Measurements from ENCODE around the gene PNLIPRP2.

The PNLIPRP2 gene

DNA sequence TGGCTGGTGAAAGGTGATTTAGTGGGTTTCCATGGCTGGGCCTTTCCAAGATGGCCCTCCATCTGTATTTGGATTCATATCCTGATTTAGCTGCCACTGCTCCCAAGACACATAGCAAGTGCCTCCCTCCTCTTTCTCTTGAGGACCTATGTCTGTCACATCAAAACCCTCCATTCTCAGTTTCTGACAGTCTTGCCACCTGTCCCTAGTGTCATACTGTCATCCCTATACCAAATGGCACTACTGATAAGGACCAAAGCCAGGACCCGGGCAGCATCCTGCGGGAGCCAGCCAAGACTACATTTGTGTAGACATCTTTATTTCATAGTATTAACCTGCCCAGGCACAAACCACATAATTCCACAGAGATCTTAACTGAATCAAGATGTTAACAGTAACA lies 34.8 kb downstream of the PNLIPRP2 start:
- DNase-seq (ENCODE audit: low spot score), result no peak

GRCh38 chr10:116656044-116656443 lies 35.3 kb downstream of the PNLIPRP2 start:
- DNase-seq (ENCODE audit: low spot score), result no peak

DNA sequence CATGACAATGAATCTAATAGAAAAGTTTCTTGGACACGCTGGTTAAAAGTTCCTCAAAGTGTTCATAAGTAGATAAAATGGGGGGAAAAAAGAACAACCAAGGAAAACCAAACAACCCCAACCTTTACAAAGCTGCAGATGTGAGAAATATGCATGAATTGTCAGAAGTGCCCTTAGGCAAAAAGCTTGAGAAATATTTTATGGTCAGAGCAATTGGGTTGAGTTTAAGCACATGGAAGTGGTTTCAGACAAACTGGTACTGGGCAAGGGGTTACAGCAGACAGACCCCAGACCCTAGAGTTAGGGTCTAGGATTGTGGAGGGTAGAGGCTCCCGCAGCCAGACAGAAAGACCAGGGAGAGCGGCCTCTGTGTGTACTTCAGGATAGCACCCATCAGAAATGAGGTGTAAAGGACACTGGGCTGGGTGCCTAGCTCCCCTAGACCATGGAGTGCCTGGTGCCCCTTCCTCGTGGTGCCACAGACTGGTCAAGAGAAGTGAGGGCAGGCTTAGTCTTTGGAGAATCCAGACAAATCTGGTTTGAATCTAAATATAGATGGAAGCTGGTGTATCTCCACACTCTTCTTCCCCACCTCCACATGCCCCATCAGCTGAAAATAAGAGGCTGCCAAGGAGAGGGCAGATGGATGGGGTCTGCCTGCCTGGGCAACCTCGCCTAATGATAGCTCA lies 37.3 kb downstream of the PNLIPRP2 start:
- DNase-seq (ENCODE audit: low spot score), result no peak

DNA sequence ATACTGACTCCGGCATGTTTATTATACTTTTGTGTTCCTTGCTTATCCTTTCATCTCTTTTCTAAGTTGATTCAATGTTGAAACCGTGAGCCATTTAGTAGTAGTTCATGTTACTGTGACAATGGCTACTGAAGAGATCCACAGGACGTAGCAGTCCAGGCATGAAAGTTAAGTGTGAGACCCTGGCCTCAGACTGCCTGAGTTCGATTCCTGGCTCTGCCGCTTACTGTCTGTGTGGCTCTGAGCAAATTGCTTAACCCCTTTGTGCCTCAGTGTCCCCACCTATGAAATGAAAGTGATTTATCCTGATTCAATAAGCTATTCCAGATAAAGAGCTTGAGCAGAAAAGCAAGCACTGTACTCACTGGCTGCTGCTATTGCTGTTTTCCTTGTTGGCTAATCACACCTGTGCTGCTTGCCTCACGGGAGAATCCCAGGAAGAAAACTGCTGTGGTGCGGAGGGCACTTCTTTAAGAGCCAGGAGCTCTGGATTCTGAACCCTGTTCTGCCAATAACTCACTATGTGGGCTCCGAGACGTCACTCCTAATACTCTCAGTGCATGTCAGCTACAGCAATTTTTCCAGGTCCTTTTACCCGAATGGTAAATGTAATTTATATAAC lies 38.4 kb downstream of the PNLIPRP2 start:
- no peak for DNase-seq (ENCODE audit: low spot score)

- DNase-seq (ENCODE audit: low spot score), result no peak
These were observed 40.1 kb downstream of the PNLIPRP2 start for GRCh38 chr10:116660860-116661259.

- DNase-seq (ENCODE audit: low spot score), result no peak
These were observed 42.6 kb downstream of the PNLIPRP2 start for GRCh38 chr10:116663342-116663741.

GRCh38 chr10:116664631-116665030 lies 43.9 kb downstream of the PNLIPRP2 start:
- DNase-seq (ENCODE audit: low spot score), result no peak

DNA sequence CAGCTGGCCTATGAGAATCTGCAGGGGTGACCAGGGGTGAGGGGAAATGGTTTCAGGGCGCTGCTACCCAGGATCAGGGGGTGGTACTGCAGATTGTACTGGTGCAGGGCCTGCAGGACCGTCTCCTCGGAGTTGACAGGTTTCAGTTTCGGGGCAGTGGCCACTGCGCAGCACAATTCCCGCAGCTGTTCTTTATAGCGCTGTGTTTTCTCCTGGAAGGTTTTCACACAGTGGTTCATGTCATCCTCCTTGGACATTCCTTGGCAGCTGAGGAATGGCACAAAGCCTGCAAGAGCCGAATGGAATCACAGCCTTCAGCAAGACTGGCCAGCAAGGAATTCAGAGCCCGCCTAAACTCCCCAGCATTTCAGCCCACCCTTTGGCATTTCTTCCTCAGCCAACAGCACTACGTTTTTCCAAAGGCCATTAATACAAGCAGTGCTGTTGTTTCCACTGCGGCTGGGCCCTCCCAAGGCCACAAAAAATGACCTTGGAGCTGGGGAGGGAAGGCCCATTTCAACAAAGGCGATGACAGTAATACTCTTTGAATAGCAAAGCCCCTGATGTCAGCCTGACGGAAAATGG lies 44.9 kb downstream of the PNLIPRP2 start:
- DNase-seq (ENCODE audit: low spot score), result peak; percentile 4

- DNase-seq (ENCODE audit: low spot score), result no peak
These were observed 46.7 kb downstream of the PNLIPRP2 start for GRCh38 chr10:116667484-116667883.

DNA sequence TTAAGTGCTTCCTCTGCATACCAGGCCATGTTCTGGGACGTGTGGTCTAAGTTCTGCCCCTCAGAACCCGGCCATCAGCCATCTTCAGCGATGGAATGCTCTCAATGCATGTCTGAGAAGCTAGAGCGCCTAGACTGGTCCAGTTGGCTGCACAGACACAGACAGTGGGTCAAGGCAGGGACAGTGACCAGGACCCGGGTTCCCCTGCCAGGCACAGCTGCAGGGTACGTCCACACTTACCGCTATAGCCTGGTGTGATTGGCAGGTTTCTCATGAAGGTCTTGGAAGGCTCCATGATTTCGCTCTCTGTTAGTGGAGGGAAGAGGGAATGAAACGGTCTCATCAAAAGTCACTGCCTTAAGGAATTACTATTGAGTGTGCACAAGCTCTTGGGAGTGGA lies 47.3 kb downstream of the PNLIPRP2 start:
- no peak for DNase-seq (ENCODE audit: low spot score)

DNA sequence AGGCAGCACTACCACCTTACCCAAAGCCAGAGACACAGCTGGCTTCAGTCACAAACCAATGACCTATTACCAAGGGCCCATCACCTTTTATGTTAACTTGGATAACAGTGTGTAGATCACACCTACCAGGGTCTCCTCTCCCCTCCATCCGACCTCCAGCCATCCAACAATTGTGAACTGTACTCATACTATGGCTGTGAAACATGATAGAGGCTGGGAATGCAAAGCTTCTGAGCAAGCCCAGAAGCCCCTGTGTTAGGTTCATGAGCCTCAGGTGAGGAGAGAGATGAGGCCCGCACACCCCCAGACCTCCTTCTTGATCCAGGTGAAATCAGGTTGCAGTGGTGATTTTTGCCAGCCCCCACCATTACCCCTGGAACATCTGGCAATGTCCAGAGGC lies 47.7 kb downstream of the PNLIPRP2 start:
- no peak for DNase-seq (ENCODE audit: low spot score)

- DNase-seq (ENCODE audit: low spot score), result no peak
These were observed 48.3 kb downstream of the PNLIPRP2 start for GRCh38 chr10:116669080-116669479.

- no peak for DNase-seq (ENCODE audit: low spot score)
These were observed 49.3 kb downstream of the PNLIPRP2 start for GRCh38 chr10:116669832-116670644.

DNA sequence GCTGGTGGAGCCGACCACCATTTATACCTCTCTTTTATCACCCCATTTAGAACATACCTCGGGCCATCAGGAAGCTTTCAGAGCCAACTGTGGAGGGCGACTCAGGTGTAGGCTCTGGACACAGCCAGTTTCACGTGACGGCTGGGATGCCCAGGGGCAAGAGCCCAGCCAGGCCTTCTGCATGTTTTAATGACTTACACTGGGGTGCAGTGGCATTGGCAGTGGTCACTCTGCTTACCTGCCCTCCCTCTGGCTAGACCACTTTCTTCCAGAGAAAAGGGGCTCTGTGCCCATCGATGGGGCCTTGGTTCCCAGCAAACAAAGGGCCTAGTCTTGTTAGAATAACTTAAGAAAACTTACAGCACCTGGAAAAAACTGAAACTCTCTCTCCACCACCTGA lies 50.0 kb downstream of the PNLIPRP2 start:
- DNase-seq (ENCODE audit: low spot score), result no peak

- DNase-seq (ENCODE audit: low spot score), result no peak
These were observed 50.6 kb downstream of the PNLIPRP2 start for GRCh38 chr10:116671274-116671926.

DNA sequence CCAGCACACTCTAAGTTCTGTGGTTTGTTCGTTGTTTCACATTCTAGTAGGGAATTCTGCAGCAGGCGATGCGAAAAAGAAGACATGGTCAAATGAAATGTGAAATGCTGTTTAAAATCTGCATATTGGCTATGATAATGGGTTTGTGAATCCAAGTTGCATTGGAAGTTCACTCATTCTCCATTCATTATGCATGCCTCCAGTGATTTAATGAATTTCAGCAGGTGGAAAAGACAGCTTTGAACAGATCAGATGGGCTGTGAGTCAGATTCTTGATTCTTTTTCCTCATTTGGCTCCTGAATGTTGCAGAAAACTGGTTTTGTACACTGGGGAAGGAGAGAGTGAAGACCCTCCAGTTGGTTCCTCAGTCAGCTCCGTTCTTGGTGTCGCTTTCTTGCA lies 52.1 kb downstream of the PNLIPRP2 start:
- no peak for DNase-seq (ENCODE audit: low spot score)

DNA sequence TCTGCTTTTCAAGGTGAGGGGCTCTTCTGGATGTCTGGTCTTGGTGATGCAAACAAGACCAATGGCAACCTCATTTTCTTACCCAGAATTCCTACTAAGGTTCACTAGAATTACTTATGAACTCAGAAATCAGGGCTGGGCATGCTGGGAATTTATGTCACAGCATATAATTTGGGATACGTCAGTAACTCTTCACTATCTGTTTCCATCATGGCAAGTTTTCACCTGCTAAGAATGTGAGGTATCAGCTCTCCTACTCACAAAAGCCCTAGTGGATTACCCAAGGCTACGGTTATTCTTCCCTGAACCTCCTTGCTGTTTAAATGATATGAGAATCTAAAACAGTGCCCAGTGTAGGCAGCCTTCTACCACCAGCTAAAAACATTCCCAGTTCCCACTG lies 53.1 kb downstream of the PNLIPRP2 start:
- no peak for DNase-seq (ENCODE audit: low spot score)

- DNase-seq (ENCODE audit: low spot score), result no peak
These were observed 54.2 kb downstream of the PNLIPRP2 start for GRCh38 chr10:116674901-116675423.

DNA sequence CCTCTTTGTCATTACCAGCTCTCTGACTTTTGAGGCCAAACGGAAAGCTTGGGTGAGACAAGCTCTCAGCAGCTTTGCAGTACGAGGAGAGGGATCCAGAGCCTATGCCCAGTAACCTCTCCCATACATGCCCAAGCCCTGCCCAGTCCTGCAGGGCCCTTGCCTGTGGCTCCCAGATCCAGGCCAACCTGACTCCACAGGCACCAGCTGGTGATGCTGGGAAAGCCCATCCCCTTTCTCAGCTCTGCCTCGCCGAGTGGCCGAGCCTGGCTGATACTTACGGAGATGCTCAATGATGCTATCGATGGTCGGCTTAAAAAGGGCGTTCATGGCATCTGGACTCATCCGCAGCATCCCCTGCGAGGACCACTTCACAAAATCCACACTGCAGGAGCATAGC lies 55.4 kb downstream of the PNLIPRP2 start:
- DNase-seq (ENCODE audit: low spot score), result no peak

DNA sequence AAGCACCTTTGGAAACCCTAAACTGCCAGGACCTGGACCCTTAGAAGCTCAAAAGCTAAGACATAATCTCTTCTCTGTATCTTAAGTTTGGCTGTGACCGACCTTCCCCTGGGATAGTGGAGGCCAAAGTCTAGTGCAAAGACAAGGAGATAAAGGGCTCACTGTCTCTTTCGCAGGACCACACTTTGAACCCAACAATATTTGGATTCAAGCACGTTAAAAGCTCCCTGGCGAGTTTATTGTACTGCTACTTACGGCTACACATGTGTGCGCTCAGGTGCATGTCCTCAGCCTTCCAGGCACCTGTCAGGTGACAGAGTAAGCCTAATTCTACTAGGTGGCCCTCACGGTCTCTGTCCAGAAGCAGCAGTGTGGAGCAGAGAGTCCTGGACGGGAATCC lies 55.9 kb downstream of the PNLIPRP2 start:
- no peak for DNase-seq (ENCODE audit: low spot score)

DNA sequence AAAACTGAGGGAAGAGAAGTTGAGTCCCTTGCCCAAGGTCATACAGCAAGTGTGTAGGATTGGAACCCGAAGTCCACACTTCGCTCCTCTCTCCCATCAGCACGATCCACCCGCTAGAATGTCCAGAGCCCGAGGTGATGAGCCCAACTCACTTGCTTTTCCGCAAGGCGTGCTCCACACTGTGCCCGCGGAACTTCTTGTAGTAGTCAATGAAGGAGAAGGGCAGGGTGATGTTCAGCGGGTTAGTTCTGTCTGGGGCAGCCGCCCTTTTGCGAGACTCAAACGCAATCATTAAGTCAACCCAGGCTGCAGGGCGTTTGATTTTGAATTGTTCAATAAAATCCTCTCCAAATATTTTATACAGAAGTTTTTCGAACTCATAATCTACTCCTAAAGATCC lies 58.6 kb downstream of the PNLIPRP2 start:
- DNase-seq (ENCODE audit: low spot score), result no peak

- no peak for DNase-seq (ENCODE audit: low spot score)
These were observed 62.4 kb downstream of the PNLIPRP2 start for GRCh38 chr10:116683166-116683565.
